Astrocyte (in vitro differentiated cells and primary cell): ENCODE data around the gene PRIM2.
"Not testable (repeated sequence)": the region's sequence is repeated elsewhere in the genome, so short reads cannot be mapped to it uniquely, and the experiment has no call there.

Experiments
- EZH2 ChIP-seq: IDR thresholded peaks from 2 replicates; pipeline ENCODE4 v1.6.1; 2012; ENCODE audit warnings: mild to moderate bottlenecking, low read length, inconsistent platforms; ENCODE audit not compliant: insufficient read depth
- TF ChIP-seq, protein P1 (sequence below): IDR thresholded peaks from 2 replicates; pipeline ENCODE4 v1.5.1; 2011; ENCODE audit warnings: low read depth, mild to moderate bottlenecking, inconsistent platforms, low read length, moderate library complexity; ENCODE audit not compliant: insufficient read depth

DNA sequence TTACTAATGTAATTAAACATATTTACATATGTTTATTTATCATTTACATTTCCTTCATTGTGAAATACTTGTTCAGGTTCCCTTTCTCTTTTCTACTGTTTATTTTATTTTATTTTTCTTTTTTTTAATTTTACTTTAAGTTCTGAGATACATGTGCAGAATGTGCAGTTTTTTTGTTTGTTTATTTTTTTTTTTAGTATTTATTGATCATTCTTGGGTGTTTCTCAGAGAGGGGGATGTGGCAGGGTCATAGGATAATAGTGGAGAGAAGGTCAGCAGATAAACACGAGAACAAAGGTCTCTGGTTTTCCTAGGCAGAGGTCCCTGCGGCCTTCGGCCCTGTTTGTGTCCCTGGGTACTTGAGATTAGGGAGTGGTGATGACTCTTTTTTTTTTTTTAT, 8.7 kb upstream of the PRIM2 start:
- TF ChIP-seq, protein P1, sequence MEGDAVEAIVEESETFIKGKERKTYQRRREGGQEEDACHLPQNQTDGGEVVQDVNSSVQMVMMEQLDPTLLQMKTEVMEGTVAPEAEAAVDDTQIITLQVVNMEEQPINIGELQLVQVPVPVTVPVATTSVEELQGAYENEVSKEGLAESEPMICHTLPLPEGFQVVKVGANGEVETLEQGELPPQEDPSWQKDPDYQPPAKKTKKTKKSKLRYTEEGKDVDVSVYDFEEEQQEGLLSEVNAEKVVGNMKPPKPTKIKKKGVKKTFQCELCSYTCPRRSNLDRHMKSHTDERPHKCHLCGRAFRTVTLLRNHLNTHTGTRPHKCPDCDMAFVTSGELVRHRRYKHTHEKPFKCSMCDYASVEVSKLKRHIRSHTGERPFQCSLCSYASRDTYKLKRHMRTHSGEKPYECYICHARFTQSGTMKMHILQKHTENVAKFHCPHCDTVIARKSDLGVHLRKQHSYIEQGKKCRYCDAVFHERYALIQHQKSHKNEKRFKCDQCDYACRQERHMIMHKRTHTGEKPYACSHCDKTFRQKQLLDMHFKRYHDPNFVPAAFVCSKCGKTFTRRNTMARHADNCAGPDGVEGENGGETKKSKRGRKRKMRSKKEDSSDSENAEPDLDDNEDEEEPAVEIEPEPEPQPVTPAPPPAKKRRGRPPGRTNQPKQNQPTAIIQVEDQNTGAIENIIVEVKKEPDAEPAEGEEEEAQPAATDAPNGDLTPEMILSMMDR, result not testable (repeated sequence)
- not testable (repeated sequence) for TF ChIP-seq EZH2
